Type B pancreatic cell (in vitro differentiated cells): ENCODE data around the gene CCDC171. TPM values are rescaled to one million over a fixed set of nuclear protein-coding genes. Genes with fewer than 3 reads are reported as not detected.
"Not testable (repeated sequence)": the region's sequence is repeated elsewhere in the genome, so short reads cannot be mapped to it uniquely, and the experiment has no call there.

Experiments used
- DNase-seq: peaks from one replicate; pipeline ENCODE4 v3.0.0; 2021; ENCODE audit warnings: mixed read lengths; ENCODE audit not compliant: unreplicated experiment; ENCODE audit errors: extremely low spot score
- H3K27ac Mint-ChIP-seq: 2 replicates; pipeline ENCODE4 v1.8.0; 2021; ENCODE audit warnings: mild to moderate bottlenecking, mixed read lengths
- H3K27me3 Mint-ChIP-seq: 2 replicates; pipeline ENCODE4 v1.8.0; 2021; ENCODE audit warnings: mixed read lengths
- H3K36me3 Mint-ChIP-seq: 2 replicates; pipeline ENCODE4 v1.8.0; 2021; ENCODE audit warnings: mixed read lengths
- H3K4me1 Mint-ChIP-seq: one replicate; pipeline ENCODE4 v1.8.0; 2021; ENCODE audit warnings: mixed read lengths; ENCODE audit not compliant: unreplicated experiment
- H3K4me3 Mint-ChIP-seq: 2 replicates; pipeline ENCODE4 v1.8.0; 2021; ENCODE audit warnings: mild to moderate bottlenecking, mixed read lengths
- H3K9me3 Mint-ChIP-seq: 2 replicates; pipeline ENCODE4 v1.8.0; 2021; ENCODE audit warnings: mixed read lengths
- CTCF ChIP-seq: fragments of 200-600 bp; sonication (generic); conservative IDR thresholded peaks from 2 replicates; pipeline ENCODE4 v1.5.0; 2021; ENCODE audit warnings: antibody characterized with exemption, mild to moderate bottlenecking
- total RNA-seq: library from RNA; stranded (reverse); gene quantifications from 2 replicates; pipeline ENCODE4 v1.2.1, GENCODE V29; 2021; ENCODE audit warnings: low replicate concordance

CCDC171 gene
- total RNA-seq, 1 donor from 2014 or later = 7.4 TPM

DNA sequence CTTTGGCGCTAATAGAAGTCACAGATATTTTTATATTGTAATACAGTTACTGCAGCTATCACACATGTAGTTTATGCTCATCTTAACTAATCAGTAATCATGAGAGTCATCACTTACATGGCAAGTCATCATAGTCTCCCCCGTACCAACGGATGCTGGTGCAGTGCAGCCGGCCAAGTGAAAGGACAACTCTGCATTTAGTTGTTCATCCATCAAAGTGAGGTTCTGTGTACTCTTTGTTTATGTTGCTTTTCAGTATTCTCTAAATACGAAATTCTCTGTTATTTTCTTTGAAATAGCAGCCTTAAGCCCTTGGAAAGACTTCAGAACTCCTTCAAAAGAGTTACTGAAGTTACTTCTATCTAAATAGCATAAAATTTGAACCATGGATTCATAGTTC lies 216.7 kb downstream of the CCDC171 start:
- H3K9me3 Mint-ChIP-seq = no peaks in the 10 kb centered on the region
- no peaks in the 10 kb centered on the region for H3K27me3 Mint-ChIP-seq
- H3K27ac Mint-ChIP-seq = no peak overlapping the region
- H3K4me1 Mint-ChIP-seq = no peaks in the 10 kb centered on the region
- no peak for TF ChIP-seq CTCF
- H3K36me3 Mint-ChIP-seq = no peaks in the 10 kb centered on the region
- H3K4me3 Mint-ChIP-seq = no peak overlapping the region
- no peak for DNase-seq

GRCh38 chr9:15778861-15779260 lies 226.0 kb downstream of the CCDC171 start:
- no peaks in the 10 kb centered on the region for H3K27me3 Mint-ChIP-seq
- H3K9me3 Mint-ChIP-seq = no peaks in the 10 kb centered on the region
- H3K4me3 Mint-ChIP-seq = no peak overlapping the region
- H3K27ac Mint-ChIP-seq = no peak overlapping the region
- no peaks in the 10 kb centered on the region for H3K4me1 Mint-ChIP-seq
- no peaks in the 10 kb centered on the region for H3K36me3 Mint-ChIP-seq
- TF ChIP-seq CTCF = no peak
- no peak for DNase-seq

GRCh38 chr9:15782106-15782505 lies 229.3 kb downstream of the CCDC171 start:
- H3K27ac Mint-ChIP-seq = no peak overlapping the region
- no peak for TF ChIP-seq CTCF
- DNase-seq = no peak
- H3K27me3 Mint-ChIP-seq = no peaks in the 10 kb centered on the region
- no peak overlapping the region for H3K4me3 Mint-ChIP-seq
- H3K9me3 Mint-ChIP-seq = peaks cover 4% of the 10 kb centered on the region
- peaks cover 5% of the 10 kb centered on the region for H3K36me3 Mint-ChIP-seq
- no peaks in the 10 kb centered on the region for H3K4me1 Mint-ChIP-seq

DNA sequence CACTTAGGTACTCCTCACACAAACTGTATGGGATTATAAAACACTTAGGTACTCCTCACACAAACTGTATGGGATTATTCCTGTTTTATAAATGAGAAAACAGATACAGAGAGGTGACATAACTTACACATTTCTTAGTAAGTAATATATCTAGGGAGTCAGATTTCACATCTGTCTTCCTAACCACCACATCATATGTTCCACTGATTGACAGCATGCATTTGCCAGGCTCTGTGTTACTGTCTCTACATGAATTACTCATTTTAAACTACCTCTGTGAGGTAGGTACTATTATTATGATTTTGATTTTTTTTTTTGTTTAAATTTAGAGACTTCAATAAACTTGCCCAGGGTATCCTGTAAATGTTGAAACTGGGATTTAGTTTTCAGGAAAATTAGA lies 232.7 kb downstream of the CCDC171 start:
- Mint-ChIP-seq H3K27ac (no peak overlapping the region), H3K36me3 (peaks cover 5% of the 10 kb centered on the region), H3K9me3 (peaks cover 4% of the 10 kb centered on the region), H3K4me3 (no peak overlapping the region), H3K27me3 (no peaks in the 10 kb centered on the region), H3K4me1 (no peaks in the 10 kb centered on the region)
- no peak for DNase-seq
- TF ChIP-seq CTCF = no peak

DNA sequence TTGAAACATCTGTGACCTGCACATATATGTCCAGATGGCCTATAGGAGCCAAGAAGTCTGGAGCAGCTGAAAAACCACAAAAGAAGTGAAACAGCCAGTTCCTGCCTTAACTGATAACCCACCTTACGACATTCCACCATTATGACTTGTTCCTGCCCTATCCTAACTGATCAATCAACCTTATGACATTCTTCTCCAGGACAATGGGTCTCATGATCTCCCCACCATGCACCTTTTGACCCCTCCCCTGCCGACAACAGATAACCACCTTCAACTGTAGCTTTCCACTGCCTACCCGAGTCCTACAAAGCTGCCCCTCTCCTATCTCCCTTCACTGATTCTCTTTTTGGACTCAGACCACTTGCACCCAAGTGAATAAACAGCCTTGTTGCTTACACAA lies 233.8 kb downstream of the CCDC171 start:
- Mint-ChIP-seq H3K4me3 (no peak overlapping the region), H3K4me1 (no peaks in the 10 kb centered on the region), H3K27me3 (no peaks in the 10 kb centered on the region), H3K9me3 (peaks cover 4% of the 10 kb centered on the region), H3K36me3 (peaks cover 5% of the 10 kb centered on the region), H3K27ac (no peak overlapping the region)
- no peak for TF ChIP-seq CTCF
- no peak for DNase-seq

- H3K9me3 Mint-ChIP-seq = peaks cover 15% of the 10 kb centered on the region
- DNase-seq, H3K4me3 Mint-ChIP-seq, H3K36me3 Mint-ChIP-seq, H3K4me1 Mint-ChIP-seq, H3K27ac Mint-ChIP-seq, H3K27me3 Mint-ChIP-seq: not testable (repeated sequence)
Observed at GRCh38 chr9:15810219-15810899, 257.5 kb downstream of the CCDC171 start.
